WERI-Rb-1 (cell line): ENCODE data around the gene GNG7.

ENCODE experiments used
- DNase-seq: peaks from one replicate; pipeline ENCODE4 v3.0.0-alpha.2; 2020
- H3K27ac ChIP-seq: fragments of 250-450 bp; sonication (Bioruptor Pico); 2 replicates; pipeline ENCODE4 v1.5.1; 2020; ENCODE audit warnings: mild to moderate bottlenecking, moderate library complexity
- H3K27me3 ChIP-seq: fragments of 250-450 bp; sonication (Bioruptor Pico); 2 replicates; pipeline ENCODE4 v1.5.1; 2021; ENCODE audit warnings: mild to moderate bottlenecking, low read depth, moderate library complexity; ENCODE audit not compliant: insufficient read depth, severe bottlenecking
- H3K36me3 ChIP-seq: fragments of 250-450 bp; sonication (Bioruptor Pico); 2 replicates; pipeline ENCODE4 v1.5.1; 2020; ENCODE audit warnings: mild to moderate bottlenecking, moderate library complexity
- H3K4me3 ChIP-seq: 2 replicates; pipeline ENCODE4 v1.5.1; 2011; ENCODE audit warnings: low read depth, mild to moderate bottlenecking, control low read depth, low read length
- H3K9me3 ChIP-seq: fragments of 250-450 bp; sonication (Bioruptor Pico); 2 replicates; pipeline ENCODE4 v1.5.1; 2021; ENCODE audit warnings: mild to moderate bottlenecking, moderate library complexity; ENCODE audit not compliant: severe bottlenecking
- TF ChIP-seq, protein P1 (sequence below): IDR thresholded peaks from 2 replicates; pipeline ENCODE4 v1.5.1; 2011; ENCODE audit warnings: low read depth, mild to moderate bottlenecking, control low read depth, inconsistent platforms, low read length

The GNG7 gene

DNA sequence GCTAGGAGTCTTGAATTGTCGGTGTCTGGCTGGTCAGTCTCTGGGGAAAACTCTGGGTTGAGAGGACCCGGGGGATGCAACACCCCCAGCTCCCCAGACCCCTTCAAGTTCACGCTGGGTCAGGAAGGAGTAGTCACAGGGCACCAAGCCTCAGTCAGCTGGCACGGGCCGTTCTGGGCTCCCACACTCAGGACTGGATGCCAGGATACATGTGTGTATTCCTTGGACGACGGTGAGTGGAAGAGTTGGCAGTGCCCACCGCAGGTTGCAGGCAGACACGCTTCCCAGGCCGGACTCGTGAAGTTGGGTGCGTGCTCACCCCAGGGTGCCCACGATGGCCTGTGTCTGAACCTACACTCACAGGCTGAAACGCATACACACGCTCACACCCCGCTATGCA is 221.0 kb downstream of the GNG7 start:
- no peaks in the 10 kb centered on the region for H3K9me3 ChIP-seq
- H3K36me3 ChIP-seq = no peaks in the 10 kb centered on the region
- H3K27ac ChIP-seq = no peak overlapping the region
- TF ChIP-seq, protein P1, sequence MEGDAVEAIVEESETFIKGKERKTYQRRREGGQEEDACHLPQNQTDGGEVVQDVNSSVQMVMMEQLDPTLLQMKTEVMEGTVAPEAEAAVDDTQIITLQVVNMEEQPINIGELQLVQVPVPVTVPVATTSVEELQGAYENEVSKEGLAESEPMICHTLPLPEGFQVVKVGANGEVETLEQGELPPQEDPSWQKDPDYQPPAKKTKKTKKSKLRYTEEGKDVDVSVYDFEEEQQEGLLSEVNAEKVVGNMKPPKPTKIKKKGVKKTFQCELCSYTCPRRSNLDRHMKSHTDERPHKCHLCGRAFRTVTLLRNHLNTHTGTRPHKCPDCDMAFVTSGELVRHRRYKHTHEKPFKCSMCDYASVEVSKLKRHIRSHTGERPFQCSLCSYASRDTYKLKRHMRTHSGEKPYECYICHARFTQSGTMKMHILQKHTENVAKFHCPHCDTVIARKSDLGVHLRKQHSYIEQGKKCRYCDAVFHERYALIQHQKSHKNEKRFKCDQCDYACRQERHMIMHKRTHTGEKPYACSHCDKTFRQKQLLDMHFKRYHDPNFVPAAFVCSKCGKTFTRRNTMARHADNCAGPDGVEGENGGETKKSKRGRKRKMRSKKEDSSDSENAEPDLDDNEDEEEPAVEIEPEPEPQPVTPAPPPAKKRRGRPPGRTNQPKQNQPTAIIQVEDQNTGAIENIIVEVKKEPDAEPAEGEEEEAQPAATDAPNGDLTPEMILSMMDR = no peak
- H3K4me3 ChIP-seq = no peak overlapping the region
- H3K27me3 ChIP-seq = no peaks in the 10 kb centered on the region
- DNase-seq = no peak

DNA sequence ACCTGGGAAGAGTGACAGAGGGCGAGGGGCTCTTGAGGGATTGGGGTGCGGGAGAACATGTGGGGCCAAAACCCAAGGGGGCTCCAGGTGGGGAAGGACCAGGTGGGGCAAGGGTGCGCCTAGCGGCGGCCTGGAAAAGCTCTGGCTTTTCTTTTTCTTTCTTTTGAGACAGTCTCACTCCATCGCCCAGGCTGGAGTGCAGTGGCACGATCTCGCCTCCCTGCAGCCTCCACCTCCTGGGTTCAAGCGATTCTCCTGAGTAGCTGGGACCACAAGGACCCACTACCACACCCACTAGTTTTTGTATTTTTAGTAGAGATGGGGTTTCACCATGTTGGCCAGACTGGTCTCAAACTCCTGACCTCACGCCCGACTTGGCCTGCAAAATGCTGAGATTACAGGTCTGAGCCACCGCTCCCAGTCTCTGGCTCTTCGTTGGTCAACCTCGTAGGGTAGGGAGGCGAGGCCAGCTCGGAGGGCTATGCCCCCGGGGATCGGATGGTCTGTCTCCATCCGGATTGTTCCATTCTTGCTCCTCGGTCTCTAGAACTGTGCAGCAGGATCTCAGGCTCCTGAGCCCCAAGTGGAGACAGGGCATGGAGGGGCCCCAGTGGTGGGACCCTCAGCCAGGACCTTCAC is 222.8 kb downstream of the GNG7 start:
- H3K4me3 ChIP-seq = no peak overlapping the region
- H3K36me3 ChIP-seq = no peaks in the 10 kb centered on the region
- TF ChIP-seq, protein P1 = no peak
- no peak for DNase-seq
- H3K27me3 ChIP-seq = peaks cover 5% of the 10 kb centered on the region
- H3K9me3 ChIP-seq = no peaks in the 10 kb centered on the region
- no peak overlapping the region for H3K27ac ChIP-seq

DNA sequence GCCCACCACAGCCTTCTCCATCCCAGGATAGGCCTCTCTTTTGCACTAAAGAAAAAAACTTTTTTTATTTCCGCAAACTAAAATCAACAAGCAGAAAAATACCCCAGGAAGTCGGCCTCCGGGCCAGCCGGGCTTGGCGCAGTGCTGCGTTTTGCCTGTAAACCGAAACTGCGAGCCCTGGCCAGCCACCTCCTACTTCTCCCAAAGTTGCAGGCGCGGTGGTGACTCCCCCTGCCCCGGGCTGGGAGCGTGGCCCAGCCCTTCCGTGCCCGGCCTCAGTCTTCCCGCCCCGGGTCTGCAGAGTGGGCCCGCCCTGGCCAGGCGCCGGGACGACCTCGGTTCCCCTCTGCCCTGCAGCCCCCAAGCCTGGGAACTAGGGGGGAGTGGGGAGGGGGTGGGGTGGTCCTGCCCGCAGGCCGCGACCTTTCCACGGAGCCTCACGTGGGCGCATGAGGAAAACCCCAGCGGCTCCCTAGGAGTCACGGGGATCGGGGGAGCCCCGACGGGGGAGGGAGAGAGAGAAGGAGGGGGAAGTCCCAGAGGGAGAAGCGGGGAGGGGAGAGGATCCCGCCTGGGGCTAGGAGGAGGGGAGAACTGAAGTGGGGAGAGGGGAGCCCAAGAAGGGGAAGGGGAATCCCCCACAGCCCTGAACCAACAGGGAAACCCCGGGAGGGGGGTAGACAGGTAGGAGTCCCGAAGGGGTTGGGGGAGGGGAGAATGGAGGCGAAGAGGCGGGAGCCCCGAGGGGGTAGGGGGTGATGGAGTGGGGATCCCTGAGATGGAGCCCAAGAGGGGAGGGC is 223.5 kb downstream of the GNG7 start:
- TF ChIP-seq, protein P1 = no peak
- no peaks in the 10 kb centered on the region for H3K9me3 ChIP-seq
- no peak for DNase-seq
- no peak overlapping the region for H3K4me3 ChIP-seq
- H3K36me3 ChIP-seq = no peaks in the 10 kb centered on the region
- H3K27me3 ChIP-seq = peaks cover 5% of the 10 kb centered on the region
- H3K27ac ChIP-seq = no peak overlapping the region

DNA sequence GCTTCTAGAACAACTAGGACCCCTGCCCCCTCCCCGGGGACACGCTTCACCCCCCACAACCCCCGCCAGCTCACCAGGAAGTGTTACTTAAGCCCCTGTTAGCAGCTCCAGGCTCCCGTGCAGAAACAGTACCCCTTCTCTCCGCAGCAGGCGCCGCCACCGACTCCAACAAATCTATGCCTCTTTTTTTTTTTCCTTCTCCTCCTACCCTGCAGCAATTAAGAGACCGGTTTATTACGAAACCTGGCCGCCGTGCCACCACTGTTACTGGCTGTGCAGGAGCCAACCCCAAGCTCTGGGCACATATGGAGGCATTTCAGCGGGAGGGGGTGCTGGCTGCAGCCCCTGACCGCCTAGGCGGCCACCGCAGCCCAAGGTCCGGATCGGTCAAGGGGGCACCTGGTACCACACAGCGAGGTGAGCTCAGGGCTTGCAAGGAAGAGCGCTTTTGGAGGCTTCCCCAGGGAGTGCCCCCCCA is 224.2 kb downstream of the GNG7 start:
- no peaks in the 10 kb centered on the region for H3K9me3 ChIP-seq
- no peak overlapping the region for H3K4me3 ChIP-seq
- TF ChIP-seq, protein P1 = no peak
- no peak overlapping the region for H3K27ac ChIP-seq
- peaks cover 5% of the 10 kb centered on the region for H3K27me3 ChIP-seq
- DNase-seq = no peak
- no peaks in the 10 kb centered on the region for H3K36me3 ChIP-seq

DNA sequence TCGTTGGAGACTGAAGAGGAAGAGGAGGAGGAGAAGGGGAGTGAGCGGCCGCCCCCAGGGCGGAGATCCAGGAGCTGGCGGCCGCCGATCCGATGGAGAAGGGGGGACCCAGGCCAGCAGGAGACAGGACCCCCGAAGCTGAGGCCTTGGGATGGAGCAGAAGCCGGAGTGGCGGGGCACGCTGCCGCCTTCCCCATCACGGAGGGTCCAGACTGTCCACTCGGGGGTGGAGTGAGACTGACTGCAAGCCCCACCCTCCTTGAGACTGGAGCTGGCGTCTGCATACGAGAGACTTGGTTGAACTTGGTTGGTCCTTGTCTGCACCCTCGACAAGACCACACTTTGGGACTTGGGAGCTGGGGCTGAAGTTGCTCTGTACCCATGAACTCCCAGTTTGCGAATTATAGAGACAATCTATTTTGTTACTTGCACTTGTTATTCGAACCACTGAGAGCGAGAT is 224.7 kb downstream of the GNG7 start:
- no peak overlapping the region for H3K4me3 ChIP-seq
- H3K9me3 ChIP-seq = no peaks in the 10 kb centered on the region
- TF ChIP-seq, protein P1 = no peak
- DNase-seq = no peak
- peaks cover 5% of the 10 kb centered on the region for H3K27me3 ChIP-seq
- no peaks in the 10 kb centered on the region for H3K36me3 ChIP-seq
- H3K27ac ChIP-seq = no peak overlapping the region
